Tibial nerve (tissue), 4 donors: Measurements from ENCODE around the gene NR2E1.

Experiments
- EP300 ChIP-seq, 2 donors: sonication (generic); formaldehyde crosslinking; IDR thresholded peaks; one replicate each; pipeline ENCODE4 v1.6.1; 2017; ENCODE audit warnings: antibody characterized with exemption in 2 of 2, mild to moderate bottlenecking in 1 of 2
- POLR2A ChIP-seq, 2 donors: fragments of 450-650 bp; IDR thresholded peaks; one replicate each; pipeline ENCODE4 v1.6.1; 2017; ENCODE audit warnings: antibody characterized with exemption in 2 of 2, mild to moderate bottlenecking in 2 of 2, moderate library complexity in 2 of 2
- TF ChIP-seq, protein P1 (sequence below), 5 experiments: fragments of 200-600 bp in 3 of 5; fragments of 450-650 bp in 2 of 5; sonication (generic) in 3 of 5; IDR thresholded peaks; one replicate each; pipeline ENCODE4 v1.5.1; 2016 to 2019; ENCODE audit warnings: antibody characterized with exemption in 5 of 5, mild to moderate bottlenecking in 3 of 5, moderate library complexity in 2 of 5

DNA sequence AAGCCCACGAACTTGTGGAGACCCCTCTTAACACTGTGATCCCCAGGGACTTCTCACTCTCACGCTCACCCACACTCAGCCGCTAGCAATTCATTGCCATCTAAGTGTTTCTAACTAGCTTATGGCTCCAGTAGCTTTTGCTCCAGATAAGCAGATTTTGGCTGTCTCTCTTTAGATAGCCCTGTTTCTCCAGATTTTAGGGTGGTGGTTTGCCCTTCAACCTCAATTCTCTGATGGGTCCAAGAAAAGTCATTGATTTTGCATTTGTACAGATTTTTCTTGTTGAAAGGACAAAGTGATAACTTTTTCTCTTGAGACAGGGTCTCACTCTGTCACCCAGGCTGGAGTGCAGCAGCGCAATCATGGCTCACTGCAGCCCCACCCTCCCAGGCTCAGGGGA, 41.2 kb downstream of the NR2E1 start:
- TF ChIP-seq, protein P1, sequence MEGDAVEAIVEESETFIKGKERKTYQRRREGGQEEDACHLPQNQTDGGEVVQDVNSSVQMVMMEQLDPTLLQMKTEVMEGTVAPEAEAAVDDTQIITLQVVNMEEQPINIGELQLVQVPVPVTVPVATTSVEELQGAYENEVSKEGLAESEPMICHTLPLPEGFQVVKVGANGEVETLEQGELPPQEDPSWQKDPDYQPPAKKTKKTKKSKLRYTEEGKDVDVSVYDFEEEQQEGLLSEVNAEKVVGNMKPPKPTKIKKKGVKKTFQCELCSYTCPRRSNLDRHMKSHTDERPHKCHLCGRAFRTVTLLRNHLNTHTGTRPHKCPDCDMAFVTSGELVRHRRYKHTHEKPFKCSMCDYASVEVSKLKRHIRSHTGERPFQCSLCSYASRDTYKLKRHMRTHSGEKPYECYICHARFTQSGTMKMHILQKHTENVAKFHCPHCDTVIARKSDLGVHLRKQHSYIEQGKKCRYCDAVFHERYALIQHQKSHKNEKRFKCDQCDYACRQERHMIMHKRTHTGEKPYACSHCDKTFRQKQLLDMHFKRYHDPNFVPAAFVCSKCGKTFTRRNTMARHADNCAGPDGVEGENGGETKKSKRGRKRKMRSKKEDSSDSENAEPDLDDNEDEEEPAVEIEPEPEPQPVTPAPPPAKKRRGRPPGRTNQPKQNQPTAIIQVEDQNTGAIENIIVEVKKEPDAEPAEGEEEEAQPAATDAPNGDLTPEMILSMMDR (IDR thresholded peaks at IDR 0.05), result no peak
- TF ChIP-seq POLR2A (IDR thresholded peaks at IDR 0.05) (no peak), EP300 (IDR thresholded peaks at IDR 0.05) (no peak)
